SK-N-MC (cell line): ENCODE data around the gene POLRMT.

Experiments used
- DNase-seq: peaks from one replicate; pipeline ENCODE4 v3.0.0-alpha.2; 2011; ENCODE audit warnings: low read depth, low spot score
- H3K27ac ChIP-seq: fragments of 200-600 bp; sonication (generic); 2 replicates; pipeline ENCODE4 v1.5.1; 2016; ENCODE audit warnings: mixed run types
- H3K36me3 ChIP-seq: fragments of 200-600 bp; sonication (generic); 2 replicates; pipeline ENCODE4 v1.6.1; 2017; ENCODE audit warnings: antibody characterized with exemption, low read length, mixed read lengths; ENCODE audit not compliant: insufficient read depth
- H3K4me3 ChIP-seq: fragments of 200-600 bp; sonication (generic); 2 replicates; pipeline ENCODE4 v1.5.1; 2016
- H3K9ac ChIP-seq: fragments of 200-600 bp; sonication (generic); 2 replicates; pipeline ENCODE4 v1.8.0; 2017; ENCODE audit warnings: mixed run types, mixed read lengths; ENCODE audit not compliant: insufficient read length
- H3K9me3 ChIP-seq: fragments of 200-600 bp; sonication (generic); 2 replicates; pipeline ENCODE4 v1.6.1; 2017; ENCODE audit warnings: low read depth, mild to moderate bottlenecking, antibody characterized with exemption, low read length, moderate library complexity, mixed read lengths
- EZH2 ChIP-seq: fragments of 200-600 bp; sonication (generic); IDR thresholded peaks from one replicate; pipeline ENCODE4 v1.6.1; 2017; ENCODE audit warnings: antibody characterized with exemption
- FOXP2 ChIP-seq: optimal IDR thresholded peaks from 2 replicates; pipeline ENCODE3; 2011; ENCODE audit warnings: mild to moderate bottlenecking, moderate library complexity; ENCODE audit not compliant: insufficient read depth; ENCODE audit errors: extremely low read length, control extremely low read depth
- POLR2AphosphoS5 ChIP-seq: IDR thresholded peaks from 2 replicates; pipeline ENCODE4 v1.6.1; 2012; ENCODE audit warnings: mild to moderate bottlenecking, low read depth, low read length, borderline replicate concordance

Gene POLRMT

DNA sequence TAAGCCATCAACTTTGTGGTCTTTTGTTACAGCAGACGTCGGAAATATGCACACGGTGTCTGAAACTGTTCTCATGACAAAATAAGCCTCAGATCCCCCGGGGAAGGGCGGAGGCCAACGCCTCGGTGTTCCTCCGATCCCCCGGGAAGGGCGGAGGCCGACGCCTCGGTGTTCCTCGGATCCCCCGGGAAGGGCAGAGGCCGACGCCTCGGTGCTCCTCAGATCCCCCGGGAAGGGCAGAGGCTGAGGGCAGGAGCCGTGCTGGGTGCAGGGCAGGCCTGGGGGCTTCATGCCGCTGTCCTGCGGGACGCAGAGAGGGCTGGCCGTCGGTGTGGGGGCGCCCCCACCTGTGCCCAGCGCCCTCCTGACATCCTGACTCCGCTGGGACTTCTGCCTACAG lies 11.0 kb upstream of the POLRMT start:
- DNase-seq, result no peak
- Histone ChIP-seq H3K27ac (peak overlapping the region; percentile 54; the same call in 1 of the 2 replicates), H3K4me3 (no peak overlapping the region), H3K9me3 (no peaks in the 10 kb centered on the region), H3K36me3 (peaks cover 16% of the 10 kb centered on the region; the same call in 1 of the 2 replicates), H3K9ac (no peak overlapping the region)
- TF ChIP-seq EZH2, result no peak
- no peak for TF ChIP-seq FOXP2
- no peak for TF ChIP-seq POLR2AphosphoS5

DNA sequence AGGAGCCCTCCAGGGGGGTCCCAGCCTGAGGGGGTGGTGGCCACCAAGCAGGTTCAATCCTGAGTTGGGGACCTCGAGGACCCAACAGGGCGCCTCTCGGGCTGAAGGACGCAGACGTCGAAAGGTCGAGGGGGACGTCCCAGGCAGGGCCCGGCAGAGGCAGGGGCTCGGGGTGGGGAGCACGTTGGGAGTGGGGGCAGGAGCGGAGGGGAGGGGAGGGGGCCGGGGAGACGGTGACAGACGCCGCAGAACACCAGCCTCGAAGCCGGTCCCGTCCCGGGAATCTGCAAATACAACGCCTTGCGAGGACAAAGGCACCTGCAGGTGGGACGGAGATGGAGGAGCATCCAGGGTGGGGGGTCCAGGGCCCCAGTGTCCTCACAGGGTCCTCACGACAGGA lies 10.4 kb upstream of the POLRMT start:
- TF ChIP-seq POLR2AphosphoS5 (no peak), EZH2 (no peak), FOXP2 (no peak)
- no peak overlapping the region for H3K9ac ChIP-seq

DNA sequence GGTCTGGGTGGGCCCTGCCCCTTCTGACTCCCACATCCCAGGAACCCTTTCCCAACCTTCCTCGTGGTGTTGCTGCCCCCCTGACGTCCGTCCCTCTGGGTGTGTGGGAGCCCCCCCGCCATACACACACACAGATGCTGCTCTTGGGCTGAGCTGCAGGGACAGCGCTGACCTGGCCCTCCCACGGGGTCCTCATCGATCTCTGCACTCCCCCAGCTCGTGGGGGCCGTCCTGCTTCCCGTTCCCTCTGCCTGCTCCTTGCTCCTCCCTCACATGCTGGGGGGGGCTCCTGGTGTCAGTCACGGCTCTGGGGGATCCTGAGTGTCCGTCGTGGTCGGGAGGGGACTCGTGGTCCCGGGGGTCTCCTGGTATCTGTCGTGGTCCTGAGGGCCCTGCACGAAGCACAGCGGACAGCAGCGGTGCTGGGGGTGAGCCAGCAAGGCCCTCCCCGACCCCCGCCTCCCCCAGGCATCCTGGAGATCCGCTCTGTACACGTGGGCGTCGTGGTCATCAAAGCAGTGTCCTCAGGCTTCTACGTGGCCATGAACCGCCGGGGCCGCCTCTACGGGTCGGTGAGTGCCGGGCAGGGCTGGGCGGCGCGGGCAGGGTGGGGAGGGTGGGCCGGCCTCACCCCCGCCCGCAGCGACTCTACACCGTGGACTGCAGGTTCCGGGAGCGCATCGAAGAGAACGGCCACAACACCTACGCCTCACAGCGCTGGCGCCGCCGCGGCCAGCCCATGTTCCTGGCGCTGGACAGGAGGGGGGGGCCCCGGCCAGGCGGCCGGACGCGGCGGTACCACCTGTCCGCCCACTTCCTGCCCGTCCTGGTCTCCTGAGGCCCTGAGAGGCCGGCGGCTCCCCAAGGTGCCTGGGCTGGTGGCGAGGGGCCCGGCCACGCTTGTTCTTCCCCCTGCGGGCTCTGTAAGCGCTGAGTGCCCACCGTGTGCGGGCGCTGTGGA lies 9.7 kb upstream of the POLRMT start:
- no peak for DNase-seq
- TF ChIP-seq POLR2AphosphoS5, result no peak
- TF ChIP-seq FOXP2, result no peak
- TF ChIP-seq EZH2, result no peak
- peaks cover 13% of the 10 kb centered on the region; the same call in 1 of the 2 replicates for H3K36me3 ChIP-seq
- no peak overlapping the region for H3K9ac ChIP-seq
- H3K9me3 ChIP-seq, result no peaks in the 10 kb centered on the region
- H3K4me3 ChIP-seq, result no peak overlapping the region
- H3K27ac ChIP-seq, result no peak overlapping the region

More for the DNA sequence above, 10.4 kb upstream of the POLRMT start:
- no peak for DNase-seq
- H3K4me3 ChIP-seq, result no peak overlapping the region
- peaks cover 13% of the 10 kb centered on the region; the same call in 1 of the 2 replicates for H3K36me3 ChIP-seq
- H3K9me3 ChIP-seq, result no peaks in the 10 kb centered on the region
- no peak overlapping the region for H3K27ac ChIP-seq

DNA sequence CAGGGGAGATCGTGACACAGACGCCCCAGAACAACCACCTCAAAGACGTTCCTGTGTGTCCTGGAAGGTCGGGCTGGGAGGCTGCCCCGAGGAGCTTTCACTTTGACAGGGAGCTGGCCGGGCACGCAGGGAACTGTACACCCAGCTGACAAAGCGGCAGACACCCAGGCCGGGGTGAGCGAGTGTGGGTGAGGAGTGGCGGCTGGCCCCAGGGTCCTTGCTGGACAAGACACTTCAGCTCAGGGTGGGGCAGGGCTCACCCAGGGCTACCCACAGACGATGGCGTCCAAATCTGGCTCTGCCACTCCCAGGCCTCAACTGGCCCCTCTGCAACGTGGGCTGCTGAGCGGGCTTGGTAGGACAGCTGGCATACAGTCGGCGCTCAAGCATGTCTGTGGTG lies 8.4 kb upstream of the POLRMT start:
- Histone ChIP-seq H3K9me3 (no peaks in the 10 kb centered on the region), H3K27ac (no peak overlapping the region), H3K36me3 (peaks cover 5% of the 10 kb centered on the region; the same call in 1 of the 2 replicates), H3K9ac (no peak overlapping the region), H3K4me3 (no peak overlapping the region)
- TF ChIP-seq POLR2AphosphoS5 (no peak), EZH2 (no peak), FOXP2 (no peak)
- DNase-seq, result no peak

DNA sequence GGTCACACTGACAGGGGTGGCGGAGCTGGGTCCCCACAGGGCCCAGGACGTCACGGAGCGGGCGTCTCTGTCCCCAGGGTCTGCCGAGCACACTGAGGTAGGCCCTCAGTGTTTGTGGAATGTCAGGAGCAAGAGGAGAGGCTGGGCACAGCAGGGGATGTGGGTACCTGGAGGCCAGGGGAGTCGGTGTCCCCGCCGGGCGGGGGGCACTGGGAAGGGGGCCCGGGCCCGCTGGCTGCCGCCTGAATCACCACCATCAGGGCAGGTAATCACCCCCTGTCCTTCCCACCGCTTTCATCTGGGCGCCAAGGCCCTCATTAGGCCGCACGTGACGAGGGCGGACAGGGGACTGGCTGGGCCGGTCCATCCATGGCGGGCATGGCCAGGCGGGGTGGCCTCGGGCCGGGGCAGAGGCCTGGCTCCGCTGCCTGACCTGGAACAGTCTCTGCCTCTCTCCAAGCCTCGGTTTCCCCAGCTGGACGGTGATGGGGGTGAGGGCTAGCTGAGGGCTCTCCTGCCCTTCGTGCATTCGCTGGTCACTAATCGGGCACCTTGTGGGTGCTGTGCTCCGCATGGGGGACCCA lies 7.4 kb upstream of the POLRMT start:
- Histone ChIP-seq H3K9ac (no peak overlapping the region), H3K4me3 (no peak overlapping the region), H3K9me3 (no peaks in the 10 kb centered on the region), H3K27ac (no peak overlapping the region), H3K36me3 (no peaks in the 10 kb centered on the region)
- TF ChIP-seq FOXP2 (no peak), EZH2 (no peak), POLR2AphosphoS5 (no peak)
- no peak for DNase-seq

DNA sequence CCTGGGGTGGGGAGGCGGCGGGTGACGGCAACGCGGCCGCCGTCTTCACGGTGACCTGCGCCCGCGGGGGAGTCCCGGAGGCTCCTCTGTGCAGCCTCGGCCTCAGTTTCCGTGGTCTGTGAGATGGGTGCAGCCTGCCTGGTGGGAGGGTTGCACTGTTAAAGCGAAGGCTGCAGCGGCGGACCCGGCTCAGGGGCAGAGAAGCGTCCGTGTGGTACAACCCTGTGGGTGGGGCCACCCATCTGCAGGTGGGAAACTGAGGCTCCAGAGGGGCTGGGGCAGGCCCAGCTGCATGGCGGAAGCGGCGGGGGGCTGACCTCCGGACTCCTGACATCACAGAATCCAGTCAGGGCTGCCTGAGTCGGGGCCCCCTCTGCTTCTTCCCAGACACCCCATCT lies 6.8 kb upstream of the POLRMT start:
- Histone ChIP-seq H3K9me3 (no peaks in the 10 kb centered on the region), H3K27ac (no peak overlapping the region), H3K36me3 (no peaks in the 10 kb centered on the region), H3K4me3 (peak overlapping the region; percentile 69), H3K9ac (no peak overlapping the region)
- no peak for TF ChIP-seq POLR2AphosphoS5
- no peak for TF ChIP-seq EZH2
- no peak for TF ChIP-seq FOXP2
- DNase-seq, result no peak

DNA sequence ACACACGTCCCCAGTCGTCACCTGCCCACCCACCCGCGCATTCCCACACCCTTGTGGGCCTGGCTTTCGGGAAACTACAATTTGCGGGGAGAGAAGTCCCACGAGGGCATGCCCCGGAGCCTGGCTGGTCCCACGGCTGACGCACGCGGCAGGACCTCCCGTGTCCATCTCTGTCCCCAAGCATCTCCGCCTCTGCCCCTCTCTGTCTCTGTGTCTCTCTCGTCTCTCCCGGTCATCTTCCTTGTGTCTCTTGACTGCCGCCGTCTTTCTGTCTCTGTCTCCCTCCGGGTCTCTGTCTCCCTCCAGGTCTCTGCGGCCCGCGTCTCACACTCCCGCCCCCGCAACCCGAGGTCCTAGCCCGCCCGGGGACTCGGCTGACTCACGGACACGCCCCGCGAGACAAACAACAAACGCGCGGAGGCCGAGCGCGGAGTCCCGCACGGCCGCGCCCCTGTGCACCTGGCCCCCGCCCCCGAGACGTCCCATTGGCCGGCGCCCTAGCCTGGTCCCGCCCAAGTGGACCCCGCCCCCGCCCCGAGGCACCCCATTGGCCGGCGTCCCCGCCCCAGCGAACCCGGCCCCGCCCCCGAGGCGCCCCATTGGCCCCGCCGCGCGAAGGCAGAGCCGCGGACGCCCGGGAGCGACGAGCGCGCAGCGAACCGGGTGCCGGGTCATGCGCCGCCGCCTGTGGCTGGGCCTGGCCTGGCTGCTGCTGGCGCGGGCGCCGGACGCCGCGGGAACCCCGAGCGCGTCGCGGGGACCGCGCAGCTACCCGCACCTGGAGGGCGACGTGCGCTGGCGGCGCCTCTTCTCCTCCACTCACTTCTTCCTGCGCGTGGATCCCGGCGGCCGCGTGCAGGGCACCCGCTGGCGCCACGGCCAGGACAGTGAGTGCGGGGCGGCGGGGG lies 6.2 kb upstream of the POLRMT start, which contains the start of gene FGF22:
TSS of gene FGF22 (plus strand) at position 627 of the 908 bp plus-strand sequence. CDS start at position 674, 47 bp downstream.
- no peak for TF ChIP-seq EZH2
- TF ChIP-seq FOXP2, result no peak
- TF ChIP-seq POLR2AphosphoS5, result no peak
- Histone ChIP-seq H3K4me3 (peak within 1 kb of the TSS; percentile 77), H3K27ac (no peak within 1 kb of the TSS), H3K9ac (no peak within 1 kb of the TSS), H3K36me3 (no peaks in the 10 kb centered on the region), H3K9me3 (no peaks in the 10 kb centered on the region)
- DNase-seq, result no peak
